Neural progenitor cell (in vitro differentiated cells): ENCODE measurements around the gene TLL1. TPM values are rescaled to one million over a fixed set of nuclear protein-coding genes. Genes with fewer than 3 reads are reported as not detected.
A peak's percentile ranks its signal among the peaks of the same experiment; 100 is the strongest.

Experiments
- DNase-seq: peaks from one replicate; pipeline ENCODE4 v3.0.0-alpha.2; 2016; ENCODE audit warnings: low spot score
- H2AFZ ChIP-seq: fragments of 200-600 bp; sonication (generic); replicated peaks from 2 replicates; pipeline ENCODE4 v1.6.1; 2016; ENCODE audit warnings: antibody characterized with exemption
- H3F3A ChIP-seq: fragments of 200-600 bp; sonication (generic); 2 replicates; pipeline ENCODE4 v1.6.1; 2016; ENCODE audit warnings: antibody characterized with exemption, low read depth
- H3K27ac ChIP-seq: fragments of 200-600 bp; sonication (generic); 2 replicates; pipeline ENCODE4 v1.5.1; 2016; ENCODE audit warnings: mild to moderate bottlenecking
- H3K27me3 ChIP-seq: fragments of 200-600 bp; sonication (generic); 2 replicates; pipeline ENCODE4 v1.6.1; 2016; ENCODE audit warnings: mild to moderate bottlenecking, moderate library complexity
- H3K36me3 ChIP-seq: fragments of 200-600 bp; sonication (generic); 2 replicates; pipeline ENCODE4 v1.5.1; 2016
- H3K4me1 ChIP-seq: fragments of 200-600 bp; sonication (generic); 2 replicates; pipeline ENCODE4 v1.6.1; 2016; ENCODE audit warnings: mixed run types
- H3K4me2 ChIP-seq: fragments of 200-600 bp; sonication (generic); 2 replicates; pipeline ENCODE4 v1.6.1; 2016
- H3K4me3 ChIP-seq: fragments of 200-600 bp; sonication (generic); 2 replicates; pipeline ENCODE4 v1.5.1; 2016
- H3K79me2 ChIP-seq: fragments of 200-600 bp; sonication (generic); 2 replicates; pipeline ENCODE4 v1.6.1; 2016; ENCODE audit warnings: low read depth
- H3K9ac ChIP-seq: fragments of 200-600 bp; sonication (generic); 2 replicates; pipeline ENCODE4 v1.6.1; 2016
- H3K9me3 ChIP-seq: fragments of 200-600 bp; sonication (generic); 2 replicates; pipeline ENCODE4 v1.5.1; 2016; ENCODE audit warnings: low read depth
- H4K20me1 ChIP-seq: fragments of 200-600 bp; sonication (generic); 2 replicates; pipeline ENCODE4 v1.6.1; 2016; ENCODE audit warnings: low read depth
- H3K27ac Mint-ChIP-seq: 3 replicates; pipeline ENCODE4 v1.8.0; 2021; ENCODE audit warnings: mixed read lengths
- H3K27me3 Mint-ChIP-seq: 2 replicates; pipeline ENCODE4 v1.8.0; 2022; ENCODE audit warnings: low read depth, mild to moderate bottlenecking, inconsistent platforms, moderate library complexity, mixed read lengths; ENCODE audit not compliant: insufficient read depth
- H3K36me3 Mint-ChIP-seq: 3 replicates; pipeline ENCODE4 v1.8.0; 2021; ENCODE audit warnings: mixed read lengths
- H3K4me1 Mint-ChIP-seq: 3 replicates; pipeline ENCODE4 v1.8.0; 2021; ENCODE audit warnings: mixed read lengths
- H3K4me3 Mint-ChIP-seq: 3 replicates; pipeline ENCODE4 v1.8.0; 2021; ENCODE audit warnings: mild to moderate bottlenecking, moderate library complexity, mixed read lengths
- H3K9me3 Mint-ChIP-seq: 3 replicates; pipeline ENCODE4 v1.8.0; 2020; ENCODE audit warnings: mixed read lengths
- CTCF ChIP-seq: fragments of 200-600 bp; sonication (generic); IDR thresholded peaks from 2 replicates; pipeline ENCODE4 v1.5.1; 2017; ENCODE audit warnings: antibody characterized with exemption, mild to moderate bottlenecking
- EZH2 ChIP-seq: fragments of 200-600 bp; sonication (generic); IDR thresholded peaks from 2 replicates; pipeline ENCODE4 v1.6.1; 2017; ENCODE audit warnings: antibody characterized with exemption, mild to moderate bottlenecking, moderate library complexity
- EZH2phosphoT487 ChIP-seq: fragments of 200-600 bp; sonication (generic); IDR thresholded peaks from 2 replicates; pipeline ENCODE4 v1.6.1; 2017; ENCODE audit warnings: antibody characterized with exemption
- total RNA-seq: library from RNA; depleted of rRNA; stranded (reverse); fragments of >200 nt; gene quantifications from 2 replicates; pipeline ENCODE4 v1.2.3, GENCODE V29; 2015; ENCODE audit warnings: low replicate concordance

The TLL1 gene
- total RNA-seq, 1 donor from 2014 or later = 0.22 TPM

- Mint-ChIP-seq H3K9me3 (no peaks in the 10 kb centered on the region), H3K27me3 (no peaks in the 10 kb centered on the region), H3K27ac (no peak overlapping the region), H3K4me1 (no peaks in the 10 kb centered on the region), H3K4me3 (no peak overlapping the region), H3K36me3 (no peaks in the 10 kb centered on the region)
- no peak for DNase-seq
- H3K4me1 ChIP-seq = no peaks in the 10 kb centered on the region
- no peaks in the 10 kb centered on the region for H3K27me3 ChIP-seq
- no peak overlapping the region for H3K4me2 ChIP-seq
- no peaks in the 10 kb centered on the region for H4K20me1 ChIP-seq
- TF ChIP-seq EZH2phosphoT487 (no peak), EZH2 (no peak), CTCF (no peak)
- H3K9ac ChIP-seq = no peak overlapping the region
- H3K79me2 ChIP-seq = no peaks in the 10 kb centered on the region
- no peaks in the 10 kb centered on the region for H3K9me3 ChIP-seq
- no peaks in the 10 kb centered on the region for H3K36me3 ChIP-seq
- no peaks in the 10 kb centered on the region for H3F3A ChIP-seq
- no peak overlapping the region for H2AFZ ChIP-seq
- H3K4me3 ChIP-seq = no peak overlapping the region
- H3K27ac ChIP-seq = no peak overlapping the region
These were observed 56.6 kb downstream of the TLL1 start for GRCh38 chr4:165929662-165930061.

GRCh38 chr4:165931741-165932140, 58.7 kb downstream of the TLL1 start:
- Histone ChIP-seq H3K36me3 (no peaks in the 10 kb centered on the region), H3K4me2 (no peak overlapping the region), H3K27ac (no peak overlapping the region), H3K4me3 (no peak overlapping the region), H3F3A (no peaks in the 10 kb centered on the region), H3K27me3 (no peaks in the 10 kb centered on the region), H4K20me1 (no peaks in the 10 kb centered on the region), H3K79me2 (no peaks in the 10 kb centered on the region), H3K4me1 (no peaks in the 10 kb centered on the region), H2AFZ (no peak overlapping the region), H3K9ac (no peak overlapping the region), H3K9me3 (no peaks in the 10 kb centered on the region)
- DNase-seq = no peak
- H3K4me3 Mint-ChIP-seq = no peak overlapping the region
- H3K36me3 Mint-ChIP-seq = no peaks in the 10 kb centered on the region
- no peak for TF ChIP-seq EZH2phosphoT487
- TF ChIP-seq CTCF = no peak
- TF ChIP-seq EZH2 = no peak
- no peaks in the 10 kb centered on the region for H3K9me3 Mint-ChIP-seq
- no peaks in the 10 kb centered on the region for H3K27me3 Mint-ChIP-seq
- no peaks in the 10 kb centered on the region for H3K4me1 Mint-ChIP-seq
- no peak overlapping the region for H3K27ac Mint-ChIP-seq

- DNase-seq = no peak
- Histone ChIP-seq H4K20me1 (no peaks in the 10 kb centered on the region), H2AFZ (no peak overlapping the region), H3K9me3 (no peaks in the 10 kb centered on the region), H3K27ac (no peak overlapping the region), H3K27me3 (no peaks in the 10 kb centered on the region), H3K79me2 (no peaks in the 10 kb centered on the region), H3F3A (no peaks in the 10 kb centered on the region), H3K36me3 (no peaks in the 10 kb centered on the region), H3K4me3 (no peak overlapping the region), H3K9ac (no peak overlapping the region), H3K4me2 (no peak overlapping the region), H3K4me1 (no peaks in the 10 kb centered on the region)
- Mint-ChIP-seq H3K4me1 (no peaks in the 10 kb centered on the region), H3K36me3 (no peaks in the 10 kb centered on the region), H3K4me3 (no peak overlapping the region), H3K27me3 (peaks cover 2% of the 10 kb centered on the region), H3K27ac (no peak overlapping the region), H3K9me3 (peaks cover 3% of the 10 kb centered on the region)
- TF ChIP-seq CTCF (no peak), EZH2 (no peak), EZH2phosphoT487 (no peak)
These were observed 71.9 kb downstream of the TLL1 start for GRCh38 chr4:165944900-165945299.

GRCh38 chr4:165945991-165946390, 73.0 kb downstream of the TLL1 start:
- no peaks in the 10 kb centered on the region for H3K79me2 ChIP-seq
- no peak overlapping the region for H3K27ac Mint-ChIP-seq
- no peaks in the 10 kb centered on the region for H3K4me1 Mint-ChIP-seq
- no peaks in the 10 kb centered on the region for H3K9me3 ChIP-seq
- no peaks in the 10 kb centered on the region for H3K27me3 ChIP-seq
- peaks cover 2% of the 10 kb centered on the region for H3K27me3 Mint-ChIP-seq
- no peak overlapping the region for H3K4me2 ChIP-seq
- H3K4me1 ChIP-seq = no peaks in the 10 kb centered on the region
- no peak overlapping the region for H3K4me3 ChIP-seq
- no peaks in the 10 kb centered on the region for H3K36me3 ChIP-seq
- no peaks in the 10 kb centered on the region for H3F3A ChIP-seq
- no peak for TF ChIP-seq EZH2phosphoT487
- TF ChIP-seq CTCF = no peak
- TF ChIP-seq EZH2 = no peak
- no peak overlapping the region for H3K27ac ChIP-seq
- H3K9me3 Mint-ChIP-seq = peaks cover 3% of the 10 kb centered on the region
- H3K4me3 Mint-ChIP-seq = no peak overlapping the region
- H3K36me3 Mint-ChIP-seq = no peaks in the 10 kb centered on the region
- peak; percentile 4 for DNase-seq
- H2AFZ ChIP-seq = no peak overlapping the region
- no peak overlapping the region for H3K9ac ChIP-seq
- no peaks in the 10 kb centered on the region for H4K20me1 ChIP-seq
